ENCODE results near the gene EYS.

Gene EYS

DNA sequence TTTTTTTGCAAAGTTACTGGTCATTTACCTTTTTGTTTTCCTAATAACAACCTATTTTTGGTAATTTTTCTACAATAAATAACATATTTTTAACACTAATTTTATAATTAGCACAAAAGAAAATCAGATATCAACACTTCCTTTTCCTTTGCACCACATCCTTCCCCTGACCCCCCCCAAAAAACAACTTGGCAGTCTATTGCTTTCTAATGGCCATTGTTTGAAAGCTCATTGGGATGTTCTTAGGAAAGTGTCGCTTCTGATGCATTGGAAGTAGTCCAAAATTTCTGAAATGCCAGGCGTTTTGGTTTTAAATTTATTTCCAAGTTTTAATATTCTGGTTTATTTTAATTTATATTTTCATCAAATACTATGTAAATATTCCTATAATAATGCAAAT, 407.8 kb downstream of the EYS start:
- no peak overlapping the region for H3K4me3 ChIP-seq (ENCODE audit: low read depth, low read length)
- TF ChIP-seq CTCF (IDR thresholded peaks at IDR 0.05; ENCODE audit: low read depth, low read length) (no peak), MYC (IDR thresholded peaks at IDR 0.05; ENCODE audit: low read depth, low read length) (no peak), POLR2A (IDR thresholded peaks at IDR 0.05; ENCODE audit: extremely low read depth, insufficient read length) (no peak)
- TF ChIP-seq, protein P1, sequence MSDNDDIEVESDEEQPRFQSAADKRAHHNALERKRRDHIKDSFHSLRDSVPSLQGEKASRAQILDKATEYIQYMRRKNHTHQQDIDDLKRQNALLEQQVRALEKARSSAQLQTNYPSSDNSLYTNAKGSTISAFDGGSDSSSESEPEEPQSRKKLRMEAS (IDR thresholded peaks at IDR 0.05; ENCODE audit: low read depth, low read length): no peak
- DNase-seq (ENCODE audit: low read depth): no peak

DNA sequence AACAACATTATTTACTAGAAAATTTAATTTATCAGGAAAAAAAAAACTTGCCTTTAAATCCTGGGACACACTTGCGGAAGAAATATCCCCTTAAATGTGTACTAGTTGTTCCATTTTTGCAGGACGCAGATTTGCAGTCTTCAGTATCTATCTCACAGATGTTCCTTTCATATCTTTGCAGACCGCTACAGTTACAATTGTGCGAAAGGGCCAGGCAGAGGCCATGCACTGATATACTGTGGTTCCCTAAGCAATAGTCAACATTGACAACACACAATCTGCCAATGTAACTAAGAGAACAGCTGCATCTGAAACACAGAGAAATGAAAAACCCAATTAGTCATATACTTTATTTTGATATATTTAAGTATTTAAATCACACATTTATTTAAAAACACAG, 411.2 kb downstream of the EYS start:
- no peak overlapping the region for H3K4me3 ChIP-seq (ENCODE audit: low read depth, low read length)
- TF ChIP-seq CTCF (IDR thresholded peaks at IDR 0.05; ENCODE audit: low read depth, low read length): no peak
- TF ChIP-seq POLR2A (IDR thresholded peaks at IDR 0.05; ENCODE audit: extremely low read depth, insufficient read length): no peak
- TF ChIP-seq, protein P1 (IDR thresholded peaks at IDR 0.05; ENCODE audit: low read depth, low read length): no peak
- no peak for TF ChIP-seq MYC (IDR thresholded peaks at IDR 0.05; ENCODE audit: low read depth, low read length)
- no peak for DNase-seq (ENCODE audit: low read depth)

DNA sequence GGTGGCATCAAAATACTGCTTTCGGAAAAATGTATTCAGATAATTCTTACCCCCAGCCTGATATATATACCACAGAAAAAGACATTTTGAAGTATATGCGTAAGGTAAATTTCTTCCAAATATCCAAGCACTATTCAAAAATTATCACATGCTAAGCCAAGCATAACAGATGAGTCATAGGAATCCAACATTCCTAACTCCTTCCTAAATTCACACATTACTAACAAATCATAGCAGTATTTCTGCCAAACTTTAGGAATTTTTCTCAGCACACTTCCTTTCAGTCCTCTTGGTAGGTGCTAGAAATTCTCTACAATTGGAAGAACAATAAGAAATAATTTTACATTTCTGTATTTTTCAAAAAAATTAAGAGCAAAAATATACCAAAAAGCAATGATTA, 417.5 kb downstream of the EYS start:
- TF ChIP-seq CTCF (IDR thresholded peaks at IDR 0.05; ENCODE audit: low read depth, low read length) (no peak), POLR2A (IDR thresholded peaks at IDR 0.05; ENCODE audit: extremely low read depth, insufficient read length) (no peak), MYC (IDR thresholded peaks at IDR 0.05; ENCODE audit: low read depth, low read length) (no peak)
- TF ChIP-seq, protein P1 (IDR thresholded peaks at IDR 0.05; ENCODE audit: low read depth, low read length): no peak
- H3K4me3 ChIP-seq (ENCODE audit: low read depth, low read length): no peak overlapping the region
- DNase-seq (ENCODE audit: low read depth): no peak

- DNase-seq (ENCODE audit: low read depth): no peak
- no peak overlapping the region for H3K4me3 ChIP-seq (ENCODE audit: low read depth, low read length)
- TF ChIP-seq CTCF (IDR thresholded peaks at IDR 0.05; ENCODE audit: low read depth, low read length) (no peak), POLR2A (IDR thresholded peaks at IDR 0.05; ENCODE audit: extremely low read depth, insufficient read length) (no peak), MYC (IDR thresholded peaks at IDR 0.05; ENCODE audit: low read depth, low read length) (no peak)
- TF ChIP-seq, protein P1 (IDR thresholded peaks at IDR 0.05; ENCODE audit: low read depth, low read length): no peak
Measured at GRCh38 chr6:65285275-65285674, 421.8 kb downstream of the EYS start.

- no peak overlapping the region for H3K4me3 ChIP-seq (ENCODE audit: low read depth, low read length)
- DNase-seq (ENCODE audit: low read depth): no peak
- TF ChIP-seq POLR2A (IDR thresholded peaks at IDR 0.05; ENCODE audit: extremely low read depth, insufficient read length) (no peak), MYC (IDR thresholded peaks at IDR 0.05; ENCODE audit: low read depth, low read length) (no peak), CTCF (IDR thresholded peaks at IDR 0.05; ENCODE audit: low read depth, low read length) (no peak)
- TF ChIP-seq, protein P1 (IDR thresholded peaks at IDR 0.05; ENCODE audit: low read depth, low read length): no peak
Measured at GRCh38 chr6:65280060-65280459, 427.0 kb downstream of the EYS start.

- TF ChIP-seq, protein P1 (IDR thresholded peaks at IDR 0.05; ENCODE audit: low read depth, low read length): no peak
- no peak for TF ChIP-seq MYC (IDR thresholded peaks at IDR 0.05; ENCODE audit: low read depth, low read length)
- TF ChIP-seq CTCF (IDR thresholded peaks at IDR 0.05; ENCODE audit: low read depth, low read length): no peak
- no peak for TF ChIP-seq POLR2A (IDR thresholded peaks at IDR 0.05; ENCODE audit: extremely low read depth, insufficient read length)
- DNase-seq (ENCODE audit: low read depth): no peak
- no peak overlapping the region for H3K4me3 ChIP-seq (ENCODE audit: low read depth, low read length)
Measured at GRCh38 chr6:65262241-65262640, 444.8 kb downstream of the EYS start.
